HCT116 (cell line): ENCODE measurements around the gene CTNNA2. TPM values are rescaled to one million over a fixed set of nuclear protein-coding genes. Genes with fewer than 3 reads are reported as not detected.

Experiments
- ATAC-seq: fragments of 200-7000 bp; cut with Tn5 transposase; 2 replicates; pipeline ENCODE4 v1.9.1; 2020; ENCODE audit warnings: mild to moderate bottlenecking, moderate library complexity
- BruUV-seq: library from RNA; stranded (reverse); fragments of 400-500 nt; replicated peaks from 2 replicates; lab custom pipeline; 2021; lab: Mats Ljungman, UMichigan
- CTCF ChIA-PET: fragments of 300-600 bp; sonication (Branson Sonifier 250); formaldehyde crosslinking; loops from one replicate; lab custom pipeline; 2021; ENCODE audit warnings: antibody characterized with exemption; lab: Charles Lee
- POLR2A ChIA-PET: fragments of 300-600, 350-600 bp; sonication (Branson Sonifier 250); formaldehyde crosslinking; loops from one replicate; lab custom pipeline; 2021; ENCODE audit warnings: antibody characterized with exemption; lab: Charles Lee
- RAD21 ChIA-PET, 2 experiments: fragments of 300-600 bp; sonication (Branson Sonifier 250); formaldehyde crosslinking; loops; one replicate each; lab custom pipeline; 2023; ENCODE audit warnings: low total read pairs in 2 of 2; ENCODE audit not compliant: uncharacterized antibody in 2 of 2, unreplicated experiment in 2 of 2, low non-redundant PET in 1 of 2; lab: Charles Lee
- DNase-seq: peaks from one replicate; pipeline ENCODE4 v3.0.0-alpha.2; 2010; ENCODE audit warnings: low read depth, low spot score
- H2AFZ ChIP-seq: fragments of 200-600 bp; shearing (Covaris generic), sonication (generic); 2 replicates; pipeline ENCODE4 v1.6.1; 2017; ENCODE audit warnings: low read depth, mixed run types, mixed read lengths, antibody characterized with exemption, low read length; ENCODE audit not compliant: poor library complexity, severe bottlenecking
- H3K27ac ChIP-seq: 2 replicates; pipeline ENCODE4 v1.5.1; 2012; ENCODE audit warnings: low read depth, low read length
- H3K27me3 ChIP-seq: fragments of 200-600 bp; sonication (generic); 2 replicates; pipeline ENCODE4 v1.6.1; 2016; ENCODE audit warnings: mixed run types, low read length, mixed read lengths; ENCODE audit not compliant: insufficient read depth
- H3K36me3 ChIP-seq, 2 experiments: fragments of 200-500 bp in 1 of 2; fragments of 200-600 bp in 1 of 2; sonication (Bioruptor generic) in 1 of 2; sonication (generic) in 1 of 2; 2 replicates each; pipeline versions ENCODE4 v1.5.1 to v1.6.1; 2014 to 2016; ENCODE audit warnings: low read length in 2 of 2, inconsistent platforms in 1 of 2, mixed read lengths in 1 of 2, mixed run types in 1 of 2; ENCODE audit not compliant: insufficient read depth in 2 of 2, control insufficient read depth in 1 of 2
- H3K4me1 ChIP-seq, 2 experiments: fragments of 200-600 bp in 1 of 2; sonication (generic) in 1 of 2; 2 replicates each; pipeline versions ENCODE4 v1.5.1 to v1.6.1; 2012 to 2017; ENCODE audit warnings: low read length in 2 of 2, inconsistent platforms in 1 of 2, mild to moderate bottlenecking in 1 of 2, mixed read lengths in 1 of 2, mixed run types in 1 of 2, moderate library complexity in 1 of 2; ENCODE audit not compliant: insufficient read depth in 2 of 2, control insufficient read depth in 1 of 2
- H3K4me2 ChIP-seq: fragments of 200-600 bp; sonication (generic); 2 replicates; pipeline ENCODE4 v1.6.1; 2017; ENCODE audit warnings: mixed run types, low read length, mixed read lengths
- H3K4me3 ChIP-seq, 2 experiments: fragments of 200-600 bp in 1 of 2; sonication (generic) in 1 of 2; replicated peaks in 1 of 2; 2 replicates each; pipeline ENCODE4 v1.5.1; 2011 to 2016; ENCODE audit warnings: low read length in 2 of 2, control low read depth in 1 of 2, low read depth in 1 of 2, mild to moderate bottlenecking in 1 of 2, mixed read lengths in 1 of 2, mixed run types in 1 of 2
- H3K79me2 ChIP-seq: fragments of 200-600 bp; sonication (generic); 2 replicates; pipeline ENCODE4 v1.6.1; 2017; ENCODE audit warnings: mild to moderate bottlenecking, mixed run types, low read length, moderate library complexity, mixed read lengths; ENCODE audit not compliant: insufficient read depth
- H3K9ac ChIP-seq: fragments of 200-600 bp; sonication (generic); 2 replicates; pipeline ENCODE4 v1.6.1; 2016; ENCODE audit warnings: low read length, mixed read lengths
- H3K9me2 ChIP-seq: fragments of 200-600 bp; sonication (generic), shearing (Covaris generic); 2 replicates; pipeline ENCODE4 v1.6.1; 2017; ENCODE audit warnings: mixed run types, mild to moderate bottlenecking, moderate library complexity; ENCODE audit not compliant: insufficient read depth
- H3K9me3 ChIP-seq, 2 experiments: fragments of 200-500 bp in 1 of 2; fragments of 200-600 bp in 1 of 2; sonication (Bioruptor generic) in 1 of 2; sonication (generic) in 1 of 2; 2 replicates each; pipeline ENCODE4 v1.6.1; 2014 to 2017; ENCODE audit warnings: low read length in 2 of 2, mixed read lengths in 2 of 2, inconsistent platforms in 1 of 2, low read depth in 1 of 2, mild to moderate bottlenecking in 1 of 2, mixed run types in 1 of 2, moderate library complexity in 1 of 2; ENCODE audit not compliant: control insufficient read depth in 1 of 2, insufficient read depth in 1 of 2
- H4K20me1 ChIP-seq: fragments of 200-600 bp; sonication (generic), shearing (Covaris generic); 2 replicates; pipeline ENCODE4 v1.6.1; 2017; ENCODE audit warnings: mixed run types, mild to moderate bottlenecking, moderate library complexity; ENCODE audit not compliant: insufficient read depth
- ATF3 ChIP-seq: IDR thresholded peaks from 2 replicates; pipeline ENCODE4 v1.6.1; 2012
- CBX3 ChIP-seq: IDR thresholded peaks from 2 replicates; pipeline ENCODE4 v1.6.1; 2012; ENCODE audit warnings: low read depth
- CTCF ChIP-seq, 3 experiments: fragments of 200-600 bp in 1 of 3; sonication (generic) in 1 of 3; IDR thresholded peaks in 2 of 3; conservative IDR thresholded peaks in 1 of 3; 2 replicates each; pipeline ENCODE4 v1.5.1; 2012 to 2017; ENCODE audit warnings: low read depth in 2 of 3, low read length in 2 of 3, antibody characterized with exemption in 1 of 3, borderline replicate concordance in 1 of 3, control low read depth in 1 of 3, mild to moderate bottlenecking in 1 of 3, mixed read lengths in 1 of 3, mixed run types in 1 of 3, moderate library complexity in 1 of 3; ENCODE audit not compliant: insufficient read depth in 1 of 3
- EGR1 ChIP-seq: IDR thresholded peaks from 2 replicates; pipeline ENCODE4 v1.6.1; 2012; ENCODE audit warnings: low read depth
- ELF1 ChIP-seq: IDR thresholded peaks from 2 replicates; pipeline ENCODE4 v1.6.1; 2012; ENCODE audit warnings: low read depth, borderline replicate concordance
- EZH2 ChIP-seq: fragments of 200-600 bp; sonication (generic); IDR thresholded peaks from 2 replicates; pipeline ENCODE4 v1.6.1; 2017; ENCODE audit warnings: antibody characterized with exemption, mixed run types
- EZH2phosphoT487 ChIP-seq: fragments of 200-600 bp; IDR thresholded peaks from 2 replicates; pipeline ENCODE4 v1.6.1; 2018; ENCODE audit warnings: antibody characterized with exemption, borderline replicate concordance
- MAX ChIP-seq: IDR thresholded peaks from 2 replicates; pipeline ENCODE4 v1.6.1; 2012
- POLR2A ChIP-seq: IDR thresholded peaks from 2 replicates; pipeline ENCODE4 v1.7.0; 2011; ENCODE audit warnings: borderline replicate concordance; ENCODE audit not compliant: insufficient read depth, insufficient read length; ENCODE audit errors: extremely low read depth
- POLR2AphosphoS5 ChIP-seq: IDR thresholded peaks from 2 replicates; pipeline ENCODE4 v1.6.1; 2011; ENCODE audit warnings: mild to moderate bottlenecking, low read depth, low read length, moderate library complexity
- RAD21 ChIP-seq: IDR thresholded peaks from 2 replicates; pipeline ENCODE4 v1.6.1; 2012; ENCODE audit warnings: low read depth, mild to moderate bottlenecking
- REST ChIP-seq: IDR thresholded peaks from 2 replicates; pipeline ENCODE4 v1.6.1; 2012; ENCODE audit warnings: low read depth
- SIN3A ChIP-seq: IDR thresholded peaks from 2 replicates; pipeline ENCODE4 v1.6.1; 2012; ENCODE audit warnings: low read depth
- TCF7L2 ChIP-seq: IDR thresholded peaks from 2 replicates; pipeline ENCODE4 v1.7.0; 2011; ENCODE audit warnings: borderline replicate concordance, inconsistent platforms; ENCODE audit not compliant: insufficient read depth, insufficient read length; ENCODE audit errors: extremely low read depth
- YY1 ChIP-seq: IDR thresholded peaks from 2 replicates; pipeline ENCODE4 v1.6.1; 2011; ENCODE audit warnings: low read length, low read depth, moderate library complexity, mild to moderate bottlenecking; ENCODE audit not compliant: insufficient replicate concordance; ENCODE audit errors: extremely low read depth
- ZNF274 ChIP-seq: fragments of 200-500 bp; sonication (Bioruptor generic); IDR thresholded peaks from 2 replicates; pipeline ENCODE4 v1.6.1; 2014; ENCODE audit warnings: mild to moderate bottlenecking, low read depth, low read length, inconsistent platforms
- intact Hi-C: fragments of 100-400 bp; cut with micrococcal nuclease; formaldehyde crosslinking; loops from 2 replicates; pipeline ENCODE4 v1.10.0; 2022
- total RNA-seq: library from RNA; stranded (reverse); gene quantifications from one replicate; pipeline ENCODE4 v1.2.1, GENCODE V29; 2021; ENCODE audit not compliant: unreplicated experiment

CTNNA2 gene
- total RNA-seq, 1 experiment from 2014 or later, result not detected

- no peak overlapping the region for H3K27ac ChIP-seq
- ChIA-PET RAD21 (no interaction called here), POLR2A (no interaction called here), CTCF (no interaction called here)
- H3K36me3 ChIP-seq, result no peaks in the 10 kb centered on the region
- no peaks in the 10 kb centered on the region for H3K79me2 ChIP-seq
- no peak overlapping the region for H3K4me2 ChIP-seq
- DNase-seq, result no peak
- no peak for TF ChIP-seq MAX
- no peak overlapping the region for H3K9ac ChIP-seq
- intact Hi-C loops, result no loop called here
- no peaks in the 10 kb centered on the region for H3K9me2 ChIP-seq
- no peak for ATAC-seq
- H4K20me1 ChIP-seq, result no peaks in the 10 kb centered on the region
- no peak overlapping the region for H3K4me3 ChIP-seq
- no TSS peak for BruUV-seq
- no peak overlapping the region for H2AFZ ChIP-seq
- H3K4me1 ChIP-seq, result no peaks in the 10 kb centered on the region
- H3K9me3 ChIP-seq, result peaks cover 2 to 7% of the 10 kb centered on the region in 2 experiments; a peak in 2 of 4 replicates
- H3K27me3 ChIP-seq, result no peaks in the 10 kb centered on the region
Measured at GRCh38 chr2:80299661-80300060, 786.8 kb downstream of the CTNNA2 start.

GRCh38 chr2:80300346-80300745, 787.5 kb downstream of the CTNNA2 start:
- DNase-seq, result no peak
- no peaks in the 10 kb centered on the region for H3K4me1 ChIP-seq
- BruUV-seq, result no TSS peak
- H3K27ac ChIP-seq, result no peak overlapping the region
- ATAC-seq, result no peak
- H3K9me3 ChIP-seq, result peaks cover 3 to 7% of the 10 kb centered on the region in 2 experiments; a peak in 2 of 4 replicates
- H3K36me3 ChIP-seq, result no peaks in the 10 kb centered on the region
- POLR2A ChIA-PET, result no interaction called here
- H3K4me3 ChIP-seq, result no peak overlapping the region
- no peak overlapping the region for H3K9ac ChIP-seq
- RAD21 ChIA-PET, result no interaction called here
- intact Hi-C loops, result no loop called here
- no peaks in the 10 kb centered on the region for H3K79me2 ChIP-seq
- H3K27me3 ChIP-seq, result no peaks in the 10 kb centered on the region
- H3K9me2 ChIP-seq, result no peaks in the 10 kb centered on the region
- CTCF ChIA-PET, result no interaction called here
- no peak overlapping the region for H2AFZ ChIP-seq
- no peak overlapping the region for H3K4me2 ChIP-seq
- H4K20me1 ChIP-seq, result no peaks in the 10 kb centered on the region
- TF ChIP-seq REST (no peak), SIN3A (no peak), CTCF (IDR thresholded peaks at IDR 0.05 in 2 of 3, conservative IDR thresholded peaks at IDR 0.05 in 1 of 3; ENCODE audit: borderline replicate concordance in 1 of 3, insufficient read depth in 1 of 3, low read depth in 2 of 3, low read length in 2 of 3) (no peak), EZH2 (no peak), YY1 (no peak), EGR1 (no peak), ZNF274 (no peak), CBX3 (no peak), POLR2A (no peak), ELF1 (no peak), ATF3 (no peak), POLR2AphosphoS5 (no peak), EZH2phosphoT487 (no peak), RAD21 (no peak), TCF7L2 (no peak)
